Measurements from ENCODE around the gene NFASC. TPM values are rescaled to one million over a fixed set of nuclear protein-coding genes. Genes with fewer than 3 reads are reported as not detected.

NFASC gene
- total and polyA plus RNA-seq, 9 of the 15 experiments (the other 6 are each of a cell fraction or from before 2014, with no cell fraction given): 0.03 to 0.16 (median 0.06) TPM; not detected in 6

DNA sequence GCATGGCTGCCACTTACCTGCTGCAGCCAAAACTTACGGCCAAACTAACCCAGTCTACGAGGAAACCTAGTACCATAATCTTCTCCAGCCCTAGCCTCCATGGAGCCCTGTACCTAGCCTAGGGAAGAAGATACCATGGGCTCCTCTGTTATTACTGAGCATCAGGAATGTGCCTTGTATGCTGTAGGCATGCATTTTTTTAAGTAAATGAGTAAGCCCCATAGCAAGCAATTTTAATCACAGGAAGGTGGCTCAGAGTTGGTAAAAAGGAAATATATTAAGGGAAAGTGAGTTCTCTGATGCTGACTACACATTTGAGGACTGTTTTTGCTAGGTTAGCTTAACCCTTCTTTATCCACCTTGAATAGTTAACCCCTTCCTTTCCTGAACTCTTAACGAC is 21.2 kb downstream of the NFASC start:
- FAIRE-seq (no peak), ATAC-seq (no peak), DNase-seq (ENCODE audit: extremely low read depth in 1 of 4, low spot score in 3 of 4) (no peak)
- Histone ChIP-seq H2AFZ (ENCODE audit: low read depth, low read length) (no peak overlapping the region), H3K9me1 (ENCODE audit: control insufficient read depth, insufficient read depth, low read length) (no peaks in the 10 kb centered on the region), H3K36me3 (ENCODE audit: control insufficient read depth, insufficient read depth, low read length) (no peaks in the 10 kb centered on the region), H4K20me1 (replicated peaks; ENCODE audit: control insufficient read depth, insufficient read depth, low read length) (no peaks in the 10 kb centered on the region), H3K4me3 (no peak overlapping the region), H3K27ac (ENCODE audit: extremely low read depth, low read depth, low read length) (no peak overlapping the region), H3K4me1 (replicated peaks in 1 of 2; ENCODE audit: control insufficient read depth in 2 of 2, insufficient read depth in 2 of 2, low read length in 2 of 2) (no peaks in the 10 kb centered on the region), H3K9ac (ENCODE audit: insufficient read depth in 1 of 2, low read depth in 2 of 2, low read length in 2 of 2) (no peak overlapping the region), H3K4me2 (ENCODE audit: insufficient read depth, low read length) (no peak overlapping the region), H3K9me3 (replicated peaks; ENCODE audit: control insufficient read depth, insufficient read depth, low read depth, low read length) (no peaks in the 10 kb centered on the region), H3K79me2 (ENCODE audit: control insufficient read depth, insufficient read depth, low read length) (no peaks in the 10 kb centered on the region), H3K27me3 (ENCODE audit: control insufficient read depth in 2 of 2, insufficient read depth in 2 of 2, low read length in 2 of 2) (peaks cover 11 to 38% of the 10 kb centered on the region in 2 experiments)
- 0% methylated on average over 3 of the region's 3 CpGs for WGBS (ENCODE audit: insufficient coverage, low coverage, missing lambda C conversion rate)
- BruUV-seq (replicated peaks): no TSS peak
- CTCF ChIA-PET (ENCODE audit: low intra/inter-chr PET ratio): no interaction called here
- intact Hi-C loops (cut with micrococcal nuclease): no loop called here
- POLR2A ChIA-PET: interaction anchor here (0.6 kb wide), 1 partner anchor 164 kb away, joined by 3 read pairs; no protein-coding TSS in a partner anchor
- in situ Hi-C loops (cut with MboI): no loop called here
- TF ChIP-seq ZBTB40 (IDR thresholded peaks at IDR 0.05): no peak
- TF ChIP-seq ZBTB40 (CRISPR knock-in tag; IDR thresholded peaks at IDR 0.05): no peak
- no peak for TF ChIP-seq RAD51 (IDR thresholded peaks at IDR 0.05; ENCODE audit: borderline replicate concordance, low read depth)
- TF ChIP-seq ZNF311 (CRISPR knock-in tag; IDR thresholded peaks at IDR 0.05): no peak
- TF ChIP-seq RNF219 (CRISPR knock-in tag; IDR thresholded peaks at IDR 0.05): no peak
- no peak for TF ChIP-seq CHD1 (IDR thresholded peaks at IDR 0.05; ENCODE audit: low read length)
- no peak for TF ChIP-seq ZFPM2 (CRISPR knock-in tag; IDR thresholded peaks at IDR 0.05)
- no peak for TF ChIP-seq C11orf30 (IDR thresholded peaks at IDR 0.05; ENCODE audit: low read depth)
- TF ChIP-seq, protein P1, sequence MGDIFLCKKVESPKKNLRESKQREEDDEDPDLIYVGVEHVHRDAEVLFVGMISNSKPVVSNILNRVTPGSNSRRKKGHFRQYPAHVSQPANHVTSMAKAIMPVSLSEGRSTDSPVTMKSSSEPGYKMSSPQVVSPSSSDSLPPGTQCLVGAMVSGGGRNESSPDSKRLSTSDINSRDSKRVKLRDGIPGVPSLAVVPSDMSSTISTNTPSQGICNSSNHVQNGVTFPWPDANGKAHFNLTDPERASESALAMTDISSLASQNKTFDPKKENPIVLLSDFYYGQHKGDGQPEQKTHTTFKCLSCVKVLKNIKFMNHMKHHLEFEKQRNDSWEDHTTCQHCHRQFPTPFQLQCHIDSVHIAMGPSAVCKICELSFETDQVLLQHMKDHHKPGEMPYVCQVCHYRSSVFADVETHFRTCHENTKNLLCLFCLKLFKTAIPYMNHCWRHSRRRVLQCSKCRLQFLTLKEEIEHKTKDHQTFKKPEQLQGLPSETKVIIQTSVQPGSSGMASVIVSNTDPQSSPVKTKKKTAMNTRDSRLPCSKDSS (IDR thresholded peaks at IDR 0.05; ENCODE audit: low read depth, partially characterized antibody): no peak
- TF ChIP-seq BACH1 (tag; IDR thresholded peaks at IDR 0.05): no peak

All from K562 (cell line).